CD14-positive monocyte (primary cell): Measurements from ENCODE around the gene GMDS. TPM values are rescaled to one million over a fixed set of nuclear protein-coding genes. Genes with fewer than 3 reads are reported as not detected.

Source experiments
- DNase-seq, 3 donors: peaks; one replicate each; pipeline ENCODE4 v3.0.0-alpha.2; 2011 to 2022
- H2AFZ ChIP-seq: 2 replicates; pipeline ENCODE4 v1.6.0; 2012; ENCODE audit warnings: mild to moderate bottlenecking, low read depth, low read length, inconsistent platforms; ENCODE audit not compliant: insufficient read depth, poor library complexity, severe bottlenecking
- H3K27ac ChIP-seq, 2 donors: 1 replicate in 1 of 2; 2 replicates in 1 of 2; pipeline ENCODE4 v1.5.1; 2012 to 2013; ENCODE audit warnings: low read length in 2 of 2, control low read depth in 1 of 2, inconsistent platforms in 1 of 2, low read depth in 1 of 2, mild to moderate bottlenecking in 1 of 2
- H3K27me3 ChIP-seq, 2 donors: one replicate each; pipeline versions ENCODE4 v1.6.0 to v1.6.1; 2011 to 2013; ENCODE audit warnings: low read length in 2 of 2; ENCODE audit not compliant: control insufficient read depth in 2 of 2, insufficient read depth in 2 of 2
- H3K36me3 ChIP-seq, 2 donors: replicated peaks in 1 of 2; 1 replicate in 1 of 2; 2 replicates in 1 of 2; pipeline versions ENCODE4 v1.5.1 to v1.6.1; 2012 to 2013; ENCODE audit warnings: low read length in 2 of 2, control low read depth in 1 of 2, inconsistent platforms in 1 of 2, mild to moderate bottlenecking in 1 of 2; ENCODE audit not compliant: insufficient read depth in 2 of 2, control insufficient read depth in 1 of 2
- H3K4me1 ChIP-seq, 2 donors: 1 replicate in 1 of 2; 2 replicates in 1 of 2; pipeline versions ENCODE4 v1.5.1 to v1.6.1; 2012 to 2013; ENCODE audit warnings: low read length in 2 of 2, control low read depth in 1 of 2, inconsistent platforms in 1 of 2, mild to moderate bottlenecking in 1 of 2, moderate library complexity in 1 of 2; ENCODE audit not compliant: insufficient read depth in 2 of 2, control insufficient read depth in 1 of 2
- H3K4me2 ChIP-seq: replicated peaks from 2 replicates; pipeline ENCODE3; 2012; ENCODE audit warnings: low read length, moderate library complexity, mild to moderate bottlenecking; ENCODE audit not compliant: poor library complexity, severe bottlenecking; ENCODE audit errors: extremely low read depth
- H3K4me3 ChIP-seq, 3 experiments: fragments of 200-600 bp in 1 of 3; sonication (generic) in 1 of 3; replicated peaks in 1 of 3; 1 replicate in 2 of 3; 2 replicates in 1 of 3; pipeline ENCODE4 v1.5.1; 2011 to 2013; ENCODE audit warnings: low read length in 3 of 3, mild to moderate bottlenecking in 3 of 3, control low read depth in 2 of 3, low read depth in 2 of 3, inconsistent platforms in 1 of 3, moderate library complexity in 1 of 3
- H3K79me2 ChIP-seq: 2 replicates; pipeline ENCODE4 v1.6.0; 2012; ENCODE audit warnings: mild to moderate bottlenecking, control low read depth, inconsistent platforms, low read length, moderate library complexity; ENCODE audit not compliant: insufficient read depth
- H3K9ac ChIP-seq: 2 replicates; pipeline ENCODE4 v1.6.0; 2017; ENCODE audit warnings: low read length, mild to moderate bottlenecking; ENCODE audit not compliant: insufficient read depth, poor library complexity, severe bottlenecking
- H3K9me3 ChIP-seq, 2 donors: replicated peaks in 1 of 2; 1 replicate in 1 of 2; 2 replicates in 1 of 2; pipeline versions ENCODE4 v1.5.1 to v1.6.1; 2012 to 2013; ENCODE audit warnings: low read length in 2 of 2, control low read depth in 1 of 2; ENCODE audit not compliant: control insufficient read depth in 1 of 2, insufficient read depth in 1 of 2
- H4K20me1 ChIP-seq: 2 replicates; pipeline ENCODE4 v1.6.0; 2012; ENCODE audit warnings: mild to moderate bottlenecking, low read length, control low read depth, moderate library complexity; ENCODE audit not compliant: insufficient read depth
- H3K27ac Mint-ChIP-seq, 7 donors: one replicate each; pipeline ENCODE4 v1.8.0; 2020; ENCODE audit warnings: mild to moderate bottlenecking in 7 of 7, mixed read lengths in 7 of 7, moderate library complexity in 6 of 7, inconsistent platforms in 2 of 7
- H3K27me3 Mint-ChIP-seq, 3 donors: one replicate each; pipeline ENCODE4 v1.8.0; 2021 to 2022; ENCODE audit warnings: low read depth in 3 of 3, mild to moderate bottlenecking in 3 of 3, mixed read lengths in 3 of 3, moderate library complexity in 3 of 3, inconsistent platforms in 1 of 3
- H3K36me3 Mint-ChIP-seq, 2 donors: one replicate each; pipeline ENCODE4 v1.8.0; 2020; ENCODE audit warnings: mixed read lengths in 2 of 2, inconsistent platforms in 1 of 2, mild to moderate bottlenecking in 1 of 2
- H3K4me1 Mint-ChIP-seq: one replicate; pipeline ENCODE4 v1.8.0; 2020; ENCODE audit warnings: mild to moderate bottlenecking, mixed read lengths
- H3K4me3 Mint-ChIP-seq, 2 donors: one replicate each; pipeline ENCODE4 v1.8.0; 2020; ENCODE audit warnings: mild to moderate bottlenecking in 2 of 2, mixed read lengths in 2 of 2, moderate library complexity in 1 of 2
- H3K9me3 Mint-ChIP-seq, 7 donors: one replicate each; pipeline ENCODE4 v1.8.0; 2020 to 2022; ENCODE audit warnings: mixed read lengths in 7 of 7, mild to moderate bottlenecking in 6 of 7, moderate library complexity in 6 of 7, inconsistent platforms in 2 of 7
- CTCF ChIP-seq: fragments of 200-600 bp; IDR thresholded peaks from one replicate; pipeline ENCODE4 v1.8.0; 2022; ENCODE audit warnings: antibody characterized with exemption, mild to moderate bottlenecking
- WGBS: methylation state at CpG from one replicate; pipeline ENCODE4 v1.1.5; 2013; ENCODE audit warnings: missing lambda C conversion rate; ENCODE audit not compliant: insufficient coverage; 5-methylcytosine and 5-hydroxymethylcytosine counted together
- intact Hi-C, 2 donors: fragments of 100-400 bp; cut with micrococcal nuclease; formaldehyde crosslinking; loops; one replicate each; pipeline versions ENCODE4 v1.15.0 to v1.15.1; 2023
- polyA plus RNA-seq, 3 donors: library from polyadenylated mRNA; depleted of rRNA in 1 of 3; unstranded in 2 of 3; stranded (reverse) in 1 of 3; fragments of 300-500 nt in 2 of 3; fragments of >200 nt in 1 of 3; fragmentation: Illumina TruSeq in 2 of 3; gene quantifications; 1 replicate in 2 of 3; 2 replicates in 1 of 3; pipeline ENCODE4 v1.2.3, GENCODE V29; 2012 to 2021

Gene GMDS
- polyA plus RNA-seq, 3 donors, result 10.5 to 19.9 (median 17.6) TPM

GRCh38 chr6:1579096-1579495 lies 666.3 kb downstream of the GMDS start:
- intact Hi-C loops, result no loop called here
- H3K36me3 Mint-ChIP-seq, result no peaks in the 10 kb centered on the region
- no peak overlapping the region for H3K4me3 Mint-ChIP-seq

GRCh38 chr6:1577896-1578745 lies 667.3 kb downstream of the GMDS start:
- H3K4me3 Mint-ChIP-seq, result no peak overlapping the region
- peaks cover 0 to 2% (median 0%) of the 10 kb centered on the region in 7 donors for H3K9me3 Mint-ChIP-seq
- Histone ChIP-seq H3K36me3 (no peaks in the 10 kb centered on the region), H3K4me2 (no peak overlapping the region), H2AFZ (no peak overlapping the region), H4K20me1 (no peaks in the 10 kb centered on the region), H3K4me3 (no peak overlapping the region), H3K79me2 (no peaks in the 10 kb centered on the region), H3K4me1 (no peaks in the 10 kb centered on the region), H3K27me3 (no peaks in the 10 kb centered on the region), H3K9ac (no peak overlapping the region), H3K9me3 (no peaks in the 10 kb centered on the region), H3K27ac (no peak overlapping the region)
- peaks cover 3% of the 10 kb centered on the region for H3K4me1 Mint-ChIP-seq
- DNase-seq, result no peak
- WGBS, result 74% methylated on average over 4 of the region's 19 CpGs
- H3K27me3 Mint-ChIP-seq, result peaks cover 3 to 11% (median 6%) of the 10 kb centered on the region in 3 donors
- no peaks in the 10 kb centered on the region for H3K36me3 Mint-ChIP-seq
- no peak for TF ChIP-seq CTCF
- intact Hi-C loops, result no loop called here
- no peak overlapping the region for H3K27ac Mint-ChIP-seq

More at GRCh38 chr6:1579096-1579495, 666.3 kb downstream of the GMDS start:
- Histone ChIP-seq H3K9ac (no peak overlapping the region), H3K4me3 (no peak overlapping the region), H3K36me3 (no peaks in the 10 kb centered on the region), H3K27me3 (no peaks in the 10 kb centered on the region), H3K4me1 (no peaks in the 10 kb centered on the region), H3K9me3 (no peaks in the 10 kb centered on the region), H3K79me2 (no peaks in the 10 kb centered on the region), H4K20me1 (no peaks in the 10 kb centered on the region), H3K27ac (no peak overlapping the region), H3K4me2 (no peak overlapping the region), H2AFZ (no peak overlapping the region)
- WGBS, result 96% methylated on average over 4 of the region's 5 CpGs
- TF ChIP-seq CTCF, result no peak
- Mint-ChIP-seq H3K27ac (no peak overlapping the region), H3K4me1 (peaks cover 3% of the 10 kb centered on the region), H3K9me3 (peaks cover 0 to 2% (median 0%) of the 10 kb centered on the region in 7 donors), H3K27me3 (peaks cover 3 to 13% (median 5%) of the 10 kb centered on the region in 3 donors)
- DNase-seq, result no peak
